Lung (tissue), 12 donors: Measurements from ENCODE around the gene LMF1. TPM values are rescaled to one million over a fixed set of nuclear protein-coding genes. Genes with fewer than 3 reads are reported as not detected.

Experiments used
- ATAC-seq: fragments of 200-7000 bp; cut with Tn5 transposase; one replicate; pipeline ENCODE4 v1.9.1; 2020; ENCODE audit warnings: moderate number of reproducible peaks; ENCODE audit not compliant: insufficient read depth, low FRiP score
- DNase-seq, 3 donors: peaks; one replicate each; pipeline ENCODE4 v3.0.0-alpha.2; 2013 to 2017
- H3K27ac ChIP-seq, 2 donors: one replicate each; pipeline ENCODE4 v1.5.1; 2013; ENCODE audit warnings: mild to moderate bottlenecking in 2 of 2, moderate library complexity in 2 of 2, control low read depth in 1 of 2, inconsistent platforms in 1 of 2, low read depth in 1 of 2, low read length in 1 of 2
- H3K27me3 ChIP-seq, 3 donors: one replicate each; pipeline ENCODE4 v1.5.1; 2013; ENCODE audit warnings: low read length in 2 of 3; ENCODE audit not compliant: control insufficient read depth in 3 of 3, insufficient read depth in 3 of 3
- H3K36me3 ChIP-seq, 4 donors: one replicate each; pipeline ENCODE4 v1.5.1; 2013; ENCODE audit warnings: low read length in 4 of 4, mild to moderate bottlenecking in 1 of 4, moderate library complexity in 1 of 4; ENCODE audit not compliant: control insufficient read depth in 4 of 4, insufficient read depth in 4 of 4
- H3K4me1 ChIP-seq, 5 donors: one replicate each; pipeline ENCODE4 v1.5.1; 2013; ENCODE audit warnings: low read length in 5 of 5, mild to moderate bottlenecking in 2 of 5, moderate library complexity in 1 of 5; ENCODE audit not compliant: control insufficient read depth in 5 of 5, insufficient read depth in 5 of 5
- H3K4me3 ChIP-seq: one replicate; pipeline ENCODE4 v1.5.1; 2013; ENCODE audit warnings: mild to moderate bottlenecking, control low read depth, moderate library complexity
- H3K9ac ChIP-seq, 2 donors: one replicate each; pipeline ENCODE4 v1.5.1; 2013; ENCODE audit warnings: low read length in 2 of 2, control low read depth in 1 of 2; ENCODE audit not compliant: insufficient read depth in 1 of 2
- H3K9me3 ChIP-seq, 4 donors: one replicate each; pipeline ENCODE4 v1.5.1; 2013; ENCODE audit warnings: low read length in 3 of 4, mild to moderate bottlenecking in 1 of 4, moderate library complexity in 1 of 4; ENCODE audit not compliant: control insufficient read depth in 4 of 4, insufficient read depth in 3 of 4
- WGBS, 2 donors: extraction: QIAGEN DNeasy Blood & Tissue Kit; methylation state at CpG; one replicate each; pipeline ENCODE4 v1.1.7; 2013; 5-methylcytosine and 5-hydroxymethylcytosine counted together
- polyA plus RNA-seq, 2 donors: library from polyadenylated mRNA; stranded (reverse); fragments of 200-250 nt; gene quantifications; one replicate each; pipeline ENCODE4 v1.2.1, GENCODE V29; 2013
- total RNA-seq, 2 donors: library from RNA; depleted of rRNA in 1 of 2; stranded (reverse); fragments of >200 nt in 1 of 2; gene quantifications; one replicate each; pipeline ENCODE4 v1.2.1, GENCODE V29; 2014 to 2021
- TF ChIP-seq, protein P1 (sequence below): IDR thresholded peaks from 2 replicates; pipeline ENCODE4 v1.5.1; 2012; ENCODE audit warnings: mild to moderate bottlenecking; ENCODE audit errors: control extremely low read depth, extremely low read depth
- donor health status: control.
- donor health status: control.
- donor health status: Bipolar disorder and iron deficiency.
- donor health status: healthy.
- donor health status: DM: yes; HTN: yes; CAD: no.

Gene LMF1
- total and polyA plus RNA-seq, 4 donors: 9.1 to 23.7 (median 20.6) TPM

DNA sequence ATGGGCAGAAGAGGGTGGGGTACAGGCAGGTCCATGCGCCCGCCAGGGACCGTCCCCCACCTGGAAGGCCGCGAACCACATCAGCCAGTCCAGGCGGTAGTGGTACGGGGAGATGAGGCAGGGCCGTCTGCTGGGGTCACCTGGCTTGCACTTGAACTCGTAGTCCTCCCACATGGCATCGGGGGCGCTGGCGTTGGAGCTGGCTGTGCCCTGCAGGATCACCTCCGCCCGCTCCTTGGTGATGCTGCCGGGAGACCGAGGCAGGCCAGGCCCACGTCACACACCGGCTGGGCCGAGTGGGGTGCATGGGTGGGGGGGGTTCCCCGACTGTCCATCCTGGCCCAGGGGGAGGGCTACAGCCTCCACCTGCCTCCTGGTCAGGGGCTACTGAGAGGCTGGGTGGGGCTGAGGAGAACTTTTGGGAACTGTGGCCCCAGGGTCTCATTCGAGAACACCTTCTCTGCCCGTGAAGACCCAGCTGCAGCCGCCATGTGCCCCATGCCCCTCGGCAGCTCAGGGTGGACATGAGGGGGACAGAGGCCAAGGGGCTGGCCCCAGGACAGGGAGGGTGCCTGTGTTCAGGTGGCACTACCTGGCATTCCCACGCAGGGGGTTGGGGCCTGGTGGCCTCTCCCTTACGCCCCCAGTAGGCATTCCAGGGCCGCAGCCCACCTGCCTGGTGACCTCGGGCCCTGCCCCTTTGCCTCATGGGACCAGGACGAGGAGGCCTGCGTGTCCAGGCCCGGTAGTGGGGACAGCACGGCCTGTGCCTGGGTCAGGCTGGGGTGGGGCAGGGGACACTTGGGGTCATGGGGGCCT, 100.8 kb downstream of the LMF1 start:
- Histone ChIP-seq H3K27ac (no peak overlapping the region), H3K9me3 (peaks cover 0 to 4% (median 0%) of the 10 kb centered on the region in 4 donors), H3K27me3 (no peaks in the 10 kb centered on the region), H3K4me1 (no peaks in the 10 kb centered on the region), H3K4me3 (no peak overlapping the region), H3K36me3 (peaks cover 0 to 52% (median 6%) of the 10 kb centered on the region in 4 donors), H3K9ac (no peak overlapping the region)
- TF ChIP-seq, protein P1, sequence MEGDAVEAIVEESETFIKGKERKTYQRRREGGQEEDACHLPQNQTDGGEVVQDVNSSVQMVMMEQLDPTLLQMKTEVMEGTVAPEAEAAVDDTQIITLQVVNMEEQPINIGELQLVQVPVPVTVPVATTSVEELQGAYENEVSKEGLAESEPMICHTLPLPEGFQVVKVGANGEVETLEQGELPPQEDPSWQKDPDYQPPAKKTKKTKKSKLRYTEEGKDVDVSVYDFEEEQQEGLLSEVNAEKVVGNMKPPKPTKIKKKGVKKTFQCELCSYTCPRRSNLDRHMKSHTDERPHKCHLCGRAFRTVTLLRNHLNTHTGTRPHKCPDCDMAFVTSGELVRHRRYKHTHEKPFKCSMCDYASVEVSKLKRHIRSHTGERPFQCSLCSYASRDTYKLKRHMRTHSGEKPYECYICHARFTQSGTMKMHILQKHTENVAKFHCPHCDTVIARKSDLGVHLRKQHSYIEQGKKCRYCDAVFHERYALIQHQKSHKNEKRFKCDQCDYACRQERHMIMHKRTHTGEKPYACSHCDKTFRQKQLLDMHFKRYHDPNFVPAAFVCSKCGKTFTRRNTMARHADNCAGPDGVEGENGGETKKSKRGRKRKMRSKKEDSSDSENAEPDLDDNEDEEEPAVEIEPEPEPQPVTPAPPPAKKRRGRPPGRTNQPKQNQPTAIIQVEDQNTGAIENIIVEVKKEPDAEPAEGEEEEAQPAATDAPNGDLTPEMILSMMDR: no peak
- no peak for DNase-seq
- no peak for ATAC-seq
- WGBS, 2 donors: 95 to 96% methylated on average over 30 to 32 of the region's 32 CpGs

DNA sequence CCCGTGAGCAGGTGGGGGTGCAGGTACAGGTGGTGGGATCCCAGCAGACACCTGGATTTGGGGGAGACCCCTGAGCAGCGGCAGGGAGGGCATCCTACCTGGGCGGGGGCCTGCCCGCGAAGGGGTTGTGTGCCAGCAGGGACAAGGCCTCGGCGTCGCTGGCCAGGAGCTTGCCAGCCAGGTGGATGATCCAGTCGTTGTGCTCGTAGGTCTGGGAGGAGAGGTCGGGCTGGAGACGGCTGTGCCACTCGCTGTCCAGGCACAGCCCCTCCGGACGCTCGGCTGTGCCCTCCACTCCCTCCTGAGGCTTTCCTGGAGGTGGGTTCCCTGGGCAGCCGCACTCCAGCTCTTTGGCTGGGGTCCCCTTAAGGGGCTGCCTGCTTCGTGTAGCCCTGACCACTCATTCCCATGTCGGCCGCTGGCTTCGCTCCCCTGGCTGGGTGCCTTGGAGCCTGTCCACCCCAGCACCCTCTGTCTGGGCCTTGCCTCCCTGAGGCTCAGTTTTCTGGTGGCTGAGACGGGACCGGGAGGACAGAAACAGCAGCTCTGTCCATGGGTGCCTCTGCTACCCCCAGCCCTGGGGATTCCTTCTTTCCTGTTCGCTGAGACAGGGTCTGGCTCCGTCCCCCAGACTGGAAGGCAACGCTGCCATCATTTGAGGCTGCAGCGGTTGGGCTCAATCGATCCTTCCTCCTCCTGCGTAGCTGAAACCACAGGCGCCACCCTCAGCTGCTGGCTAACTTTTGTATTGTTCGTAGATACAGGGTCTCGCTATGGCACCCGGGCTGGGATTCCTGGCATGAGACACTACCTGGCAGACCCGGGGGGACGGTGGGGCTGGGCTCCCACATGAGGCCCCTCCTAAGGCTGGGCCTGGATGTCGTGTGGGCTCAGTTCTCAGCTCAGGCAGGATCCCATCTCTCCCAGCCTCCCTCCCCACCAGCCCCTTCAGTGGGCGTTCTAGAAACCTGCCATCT, 101.7 kb downstream of the LMF1 start:
- 94 to 95% methylated on average over 34 to 37 of the region's 37 CpGs for WGBS, 2 donors
- TF ChIP-seq, protein P1: no peak
- Histone ChIP-seq H3K9ac (no peak overlapping the region), H3K36me3 (peaks cover 0 to 49% (median 6%) of the 10 kb centered on the region in 4 donors), H3K9me3 (peaks cover 0 to 4% (median 0%) of the 10 kb centered on the region in 4 donors), H3K27me3 (no peaks in the 10 kb centered on the region), H3K27ac (no peak overlapping the region), H3K4me3 (no peak overlapping the region), H3K4me1 (no peaks in the 10 kb centered on the region)
- DNase-seq (no peak), ATAC-seq (no peak)

- TF ChIP-seq, protein P1: no peak
- DNase-seq: no peak
Observed at GRCh38 chr16:868386-868755, 102.4 kb downstream of the LMF1 start.

More at GRCh38 chr16:868386-868755, 102.4 kb downstream of the LMF1 start:
- H3K9me3 ChIP-seq: peaks cover 0 to 4% (median 0%) of the 10 kb centered on the region in 4 donors
- no peak overlapping the region for H3K4me3 ChIP-seq
- no peak overlapping the region for H3K9ac ChIP-seq
- ATAC-seq: no peak
- H3K27me3 ChIP-seq: no peaks in the 10 kb centered on the region
- no peaks in the 10 kb centered on the region for H3K4me1 ChIP-seq
- H3K36me3 ChIP-seq: peaks cover 0 to 44% (median 6%) of the 10 kb centered on the region in 4 donors
- 93 to 100% methylated on average over 5 to 6 of the region's 6 CpGs for WGBS, 2 donors
- H3K27ac ChIP-seq: no peak overlapping the region
